ENCODE results near the gene ARHGEF11. TPM values are rescaled to one million over a fixed set of nuclear protein-coding genes. Genes with fewer than 3 reads are reported as not detected.
"Not testable (repeated sequence)": the region's sequence is repeated elsewhere in the genome, so short reads cannot be mapped to it uniquely, and the experiment has no call there.

ARHGEF11 gene
- total RNA-seq, 1 donor from 2014 or later, result 29.1 TPM

- Histone ChIP-seq H3K27ac (replicated peaks) (no peak overlapping the region), H3K9me3 (replicated peaks) (no peaks in the 10 kb centered on the region), H3K27me3 (ENCODE audit: low read depth) (peaks cover 49% of the 10 kb centered on the region), H3K36me3 (no peaks in the 10 kb centered on the region), H3K4me3 (no peak overlapping the region), H3K4me1 (peaks cover 13% of the 10 kb centered on the region)
- TF ChIP-seq CTCF (IDR thresholded peaks at IDR 0.05; ENCODE audit: borderline replicate concordance), result no peak
- DNase-seq, result no peak
- intact Hi-C loops (cut with micrococcal nuclease), result no loop called here
Measured at GRCh38 chr1:156929596-156930238, 115.8 kb downstream of the ARHGEF11 start.

GRCh38 chr1:156928043-156928602 lies 117.4 kb downstream of the ARHGEF11 start:
- TF ChIP-seq CTCF (IDR thresholded peaks at IDR 0.05; ENCODE audit: borderline replicate concordance), result peak; percentile 9
- H3K27me3 ChIP-seq (ENCODE audit: low read depth), result peaks cover 65% of the 10 kb centered on the region
- intact Hi-C loops (cut with micrococcal nuclease), result no loop called here
- no peaks in the 10 kb centered on the region for H3K36me3 ChIP-seq
- H3K4me1 ChIP-seq, result peaks cover 26% of the 10 kb centered on the region
- no peak for DNase-seq
- H3K9me3 ChIP-seq (replicated peaks), result no peaks in the 10 kb centered on the region
- H3K4me3 ChIP-seq, result peak overlapping the region; percentile 58
- H3K27ac ChIP-seq (replicated peaks), result no peak overlapping the region

GRCh38 chr1:156927215-156928042 lies 118.1 kb downstream of the ARHGEF11 start:
- Histone ChIP-seq H3K36me3 (no peaks in the 10 kb centered on the region), H3K4me1 (peaks cover 29% of the 10 kb centered on the region), H3K9me3 (replicated peaks) (no peaks in the 10 kb centered on the region), H3K27me3 (ENCODE audit: low read depth) (peaks cover 72% of the 10 kb centered on the region), H3K27ac (replicated peaks) (no peak overlapping the region), H3K4me3 (peak overlapping the region; percentile 58)
- intact Hi-C loops (cut with micrococcal nuclease), result no loop called here
- TF ChIP-seq CTCF (IDR thresholded peaks at IDR 0.05; ENCODE audit: borderline replicate concordance), result peak; percentile 77
- DNase-seq, result peak; percentile 70

- H3K9me3 ChIP-seq (replicated peaks); DNase-seq; H3K36me3 ChIP-seq; H3K4me3 ChIP-seq; H3K27ac ChIP-seq (replicated peaks); intact Hi-C loops (cut with micrococcal nuclease): not testable (repeated sequence)
- H3K4me1 ChIP-seq, result peaks cover 29% of the 10 kb centered on the region
- H3K27me3 ChIP-seq (ENCODE audit: low read depth), result peaks cover 80% of the 10 kb centered on the region
Measured at GRCh38 chr1:156926695-156927094, 118.8 kb downstream of the ARHGEF11 start.

- TF ChIP-seq CTCF (IDR thresholded peaks at IDR 0.05; ENCODE audit: borderline replicate concordance), result no peak
- DNase-seq, result peak; percentile 50
- Histone ChIP-seq H3K9me3 (replicated peaks) (no peaks in the 10 kb centered on the region), H3K4me1 (peaks cover 26% of the 10 kb centered on the region), H3K4me3 (no peak overlapping the region), H3K36me3 (no peaks in the 10 kb centered on the region), H3K27ac (replicated peaks) (no peak overlapping the region), H3K27me3 (ENCODE audit: low read depth) (peaks cover 83% of the 10 kb centered on the region)
- intact Hi-C loops (cut with micrococcal nuclease), result no loop called here
Measured at GRCh38 chr1:156926175-156926574, 119.4 kb downstream of the ARHGEF11 start.
